ENCODE results near the gene CANT1. TPM values are rescaled to one million over a fixed set of nuclear protein-coding genes. Genes with fewer than 3 reads are reported as not detected.

Gene CANT1
- total RNA-seq, 1 donor from 2014 or later = 33.3 TPM

- no peak overlapping the region for H3K4me3 Mint-ChIP-seq (ENCODE audit: unreplicated experiment)
- TF ChIP-seq CTCF (IDR thresholded peaks at IDR 0.05; ENCODE audit: partially characterized antibody, unreplicated experiment) = no peak
- no peaks in the 10 kb centered on the region for H3K4me1 Mint-ChIP-seq (ENCODE audit: low read depth, unreplicated experiment)
- DNase-seq = no peak
- peaks cover 4% of the 10 kb centered on the region for H3K36me3 Mint-ChIP-seq (ENCODE audit: unreplicated experiment)
- peaks cover 16% of the 10 kb centered on the region for H3K27me3 Mint-ChIP-seq (ENCODE audit: unreplicated experiment)
- H3K9me3 Mint-ChIP-seq (ENCODE audit: unreplicated experiment) = no peaks in the 10 kb centered on the region
- H3K27ac Mint-ChIP-seq (ENCODE audit: unreplicated experiment) = no peak overlapping the region
These were observed 11.1 kb downstream of the CANT1 start for GRCh38 chr17:78998311-78999055.

- H3K27me3 Mint-ChIP-seq (ENCODE audit: unreplicated experiment) = peaks cover 16% of the 10 kb centered on the region
- H3K4me3 Mint-ChIP-seq (ENCODE audit: unreplicated experiment) = no peak overlapping the region
- no peak for TF ChIP-seq CTCF (IDR thresholded peaks at IDR 0.05; ENCODE audit: partially characterized antibody, unreplicated experiment)
- H3K36me3 Mint-ChIP-seq (ENCODE audit: unreplicated experiment) = peaks cover 8% of the 10 kb centered on the region
- peaks cover 2% of the 10 kb centered on the region for H3K4me1 Mint-ChIP-seq (ENCODE audit: low read depth, unreplicated experiment)
- no peak overlapping the region for H3K27ac Mint-ChIP-seq (ENCODE audit: unreplicated experiment)
- H3K9me3 Mint-ChIP-seq (ENCODE audit: unreplicated experiment) = no peaks in the 10 kb centered on the region
- no peak for DNase-seq
These were observed 11.7 kb downstream of the CANT1 start for GRCh38 chr17:78997881-78998280.

- Mint-ChIP-seq H3K27ac (ENCODE audit: unreplicated experiment) (no peak overlapping the region), H3K27me3 (ENCODE audit: unreplicated experiment) (peaks cover 13% of the 10 kb centered on the region), H3K36me3 (ENCODE audit: unreplicated experiment) (peaks cover 10% of the 10 kb centered on the region), H3K9me3 (ENCODE audit: unreplicated experiment) (no peaks in the 10 kb centered on the region), H3K4me3 (ENCODE audit: unreplicated experiment) (peak overlapping the region; percentile 30), H3K4me1 (ENCODE audit: low read depth, unreplicated experiment) (peaks cover 5% of the 10 kb centered on the region)
- TF ChIP-seq CTCF (IDR thresholded peaks at IDR 0.05; ENCODE audit: partially characterized antibody, unreplicated experiment) = no peak
- no peak for DNase-seq
These were observed 12.3 kb downstream of the CANT1 start for GRCh38 chr17:78997231-78997741.

- no peak for TF ChIP-seq CTCF (IDR thresholded peaks at IDR 0.05; ENCODE audit: partially characterized antibody, unreplicated experiment)
- Mint-ChIP-seq H3K9me3 (ENCODE audit: unreplicated experiment) (no peaks in the 10 kb centered on the region), H3K27ac (ENCODE audit: unreplicated experiment) (no peak overlapping the region), H3K36me3 (ENCODE audit: unreplicated experiment) (peaks cover 10% of the 10 kb centered on the region), H3K4me3 (ENCODE audit: unreplicated experiment) (peak overlapping the region; percentile 30), H3K4me1 (ENCODE audit: low read depth, unreplicated experiment) (peaks cover 5% of the 10 kb centered on the region), H3K27me3 (ENCODE audit: unreplicated experiment) (peaks cover 12% of the 10 kb centered on the region)
- no peak for DNase-seq
These were observed 12.8 kb downstream of the CANT1 start for GRCh38 chr17:78996781-78997201.

GRCh38 chr17:78995761-78996451 lies 13.7 kb downstream of the CANT1 start:
- no peak overlapping the region for H3K27ac Mint-ChIP-seq (ENCODE audit: unreplicated experiment)
- no peaks in the 10 kb centered on the region for H3K9me3 Mint-ChIP-seq (ENCODE audit: unreplicated experiment)
- DNase-seq = no peak
- peaks cover 10% of the 10 kb centered on the region for H3K36me3 Mint-ChIP-seq (ENCODE audit: unreplicated experiment)
- no peak for TF ChIP-seq CTCF (IDR thresholded peaks at IDR 0.05; ENCODE audit: partially characterized antibody, unreplicated experiment)
- H3K27me3 Mint-ChIP-seq (ENCODE audit: unreplicated experiment) = peaks cover 9% of the 10 kb centered on the region
- peaks cover 5% of the 10 kb centered on the region for H3K4me1 Mint-ChIP-seq (ENCODE audit: low read depth, unreplicated experiment)
- no peak overlapping the region for H3K4me3 Mint-ChIP-seq (ENCODE audit: unreplicated experiment)

Measured in glutamatergic neuron (in vitro differentiated cells).